KMS-11 (cell line): ENCODE data around the gene ESM1.

Experiments used
- H2AFZ ChIP-seq: fragments of 200-600 bp; sonication (generic); 2 replicates; pipeline ENCODE4 v1.6.1; 2016; ENCODE audit warnings: antibody characterized with exemption, mixed run types, low read depth
- H3K27ac ChIP-seq: fragments of 200-600 bp; sonication (generic); 2 replicates; pipeline ENCODE4 v1.6.1; 2016; ENCODE audit warnings: mild to moderate bottlenecking, mixed run types
- H3K27me3 ChIP-seq: fragments of 200-600 bp; sonication (generic); 2 replicates; pipeline ENCODE4 v1.6.1; 2017; ENCODE audit warnings: mild to moderate bottlenecking, low read depth, mixed run types, moderate library complexity; ENCODE audit not compliant: insufficient read depth
- H3K36me3 ChIP-seq: fragments of 200-600 bp; sonication (generic); 2 replicates; pipeline ENCODE4 v1.6.1; 2017; ENCODE audit warnings: mild to moderate bottlenecking, mixed run types; ENCODE audit not compliant: insufficient read depth
- H3K4me1 ChIP-seq: fragments of 200-600 bp; sonication (generic); 2 replicates; pipeline ENCODE4 v1.6.1; 2016; ENCODE audit warnings: mild to moderate bottlenecking, low read depth, mixed run types; ENCODE audit not compliant: poor library complexity, severe bottlenecking
- H3K4me2 ChIP-seq: fragments of 200-600 bp; sonication (generic); 2 replicates; pipeline ENCODE4 v1.7.0; 2016; ENCODE audit warnings: mild to moderate bottlenecking, mixed run types
- H3K4me3 ChIP-seq: fragments of 200-600 bp; sonication (generic); IDR thresholded peaks from 2 replicates; pipeline ENCODE4 v1.6.1; 2017; ENCODE audit warnings: low read depth, low read length, mixed read lengths; ENCODE audit not compliant: insufficient read depth
- H3K79me2 ChIP-seq: fragments of 200-600 bp; sonication (generic); 2 replicates; pipeline ENCODE4 v1.6.1; 2016; ENCODE audit warnings: low read depth, mixed run types; ENCODE audit not compliant: insufficient read depth
- H3K9ac ChIP-seq: fragments of 200-600 bp; sonication (generic); 2 replicates; pipeline ENCODE4 v1.6.1; 2016; ENCODE audit warnings: mild to moderate bottlenecking, mixed run types
- H4K20me1 ChIP-seq: fragments of 200-600 bp; sonication (generic); 2 replicates; pipeline ENCODE4 v1.6.1; 2016; ENCODE audit warnings: mild to moderate bottlenecking, mixed run types; ENCODE audit not compliant: insufficient read depth
- TF ChIP-seq, protein P1 (sequence below): fragments of 200-600 bp; sonication (generic); conservative IDR thresholded peaks from 2 replicates; pipeline ENCODE4 v1.6.1; 2017; ENCODE audit warnings: low read depth, mild to moderate bottlenecking, antibody characterized with exemption, low read length, moderate library complexity, mixed read lengths

ESM1 gene

DNA sequence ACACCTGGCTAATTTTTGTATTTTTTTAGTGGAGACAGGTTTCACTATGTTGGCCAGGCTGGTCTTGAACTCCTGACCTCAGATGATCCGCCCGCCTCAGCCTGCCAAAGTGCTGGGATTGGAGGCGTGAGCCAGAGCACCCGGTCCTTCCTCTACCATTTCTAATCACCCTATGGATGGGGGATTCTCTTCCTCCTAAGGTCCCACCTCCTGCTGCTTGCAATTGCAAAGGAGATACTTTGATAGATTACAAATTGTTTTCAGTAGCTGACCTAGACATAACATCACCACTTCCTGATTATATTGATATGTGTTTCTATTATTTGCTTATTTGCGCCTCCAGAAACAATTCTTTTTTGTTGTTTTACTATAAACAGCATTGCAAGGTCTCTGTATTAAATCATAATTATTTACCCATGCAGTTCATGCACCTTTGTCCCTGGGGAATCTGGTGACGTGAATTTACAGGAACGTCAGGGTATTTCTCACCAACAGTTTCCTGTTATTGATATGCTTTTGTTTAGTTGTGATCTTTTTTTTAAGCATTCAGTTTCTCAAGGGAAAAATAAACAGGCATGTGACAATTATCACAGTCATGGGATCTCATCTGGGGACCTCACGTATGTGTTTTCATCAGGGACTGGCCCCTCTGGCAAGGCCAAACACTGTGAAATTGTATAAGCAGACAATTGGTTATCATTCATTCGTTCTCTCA is 43.2 kb downstream of the ESM1 start:
- Histone ChIP-seq H3K36me3 (no peaks in the 10 kb centered on the region), H2AFZ (no peak overlapping the region), H3K9ac (no peak overlapping the region), H3K4me1 (no peaks in the 10 kb centered on the region), H3K27ac (no peak overlapping the region), H4K20me1 (no peaks in the 10 kb centered on the region), H3K4me2 (no peak overlapping the region), H3K27me3 (no peaks in the 10 kb centered on the region), H3K79me2 (no peaks in the 10 kb centered on the region), H3K4me3 (no peak overlapping the region)
- TF ChIP-seq, protein P1, sequence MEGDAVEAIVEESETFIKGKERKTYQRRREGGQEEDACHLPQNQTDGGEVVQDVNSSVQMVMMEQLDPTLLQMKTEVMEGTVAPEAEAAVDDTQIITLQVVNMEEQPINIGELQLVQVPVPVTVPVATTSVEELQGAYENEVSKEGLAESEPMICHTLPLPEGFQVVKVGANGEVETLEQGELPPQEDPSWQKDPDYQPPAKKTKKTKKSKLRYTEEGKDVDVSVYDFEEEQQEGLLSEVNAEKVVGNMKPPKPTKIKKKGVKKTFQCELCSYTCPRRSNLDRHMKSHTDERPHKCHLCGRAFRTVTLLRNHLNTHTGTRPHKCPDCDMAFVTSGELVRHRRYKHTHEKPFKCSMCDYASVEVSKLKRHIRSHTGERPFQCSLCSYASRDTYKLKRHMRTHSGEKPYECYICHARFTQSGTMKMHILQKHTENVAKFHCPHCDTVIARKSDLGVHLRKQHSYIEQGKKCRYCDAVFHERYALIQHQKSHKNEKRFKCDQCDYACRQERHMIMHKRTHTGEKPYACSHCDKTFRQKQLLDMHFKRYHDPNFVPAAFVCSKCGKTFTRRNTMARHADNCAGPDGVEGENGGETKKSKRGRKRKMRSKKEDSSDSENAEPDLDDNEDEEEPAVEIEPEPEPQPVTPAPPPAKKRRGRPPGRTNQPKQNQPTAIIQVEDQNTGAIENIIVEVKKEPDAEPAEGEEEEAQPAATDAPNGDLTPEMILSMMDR, result no peak

DNA sequence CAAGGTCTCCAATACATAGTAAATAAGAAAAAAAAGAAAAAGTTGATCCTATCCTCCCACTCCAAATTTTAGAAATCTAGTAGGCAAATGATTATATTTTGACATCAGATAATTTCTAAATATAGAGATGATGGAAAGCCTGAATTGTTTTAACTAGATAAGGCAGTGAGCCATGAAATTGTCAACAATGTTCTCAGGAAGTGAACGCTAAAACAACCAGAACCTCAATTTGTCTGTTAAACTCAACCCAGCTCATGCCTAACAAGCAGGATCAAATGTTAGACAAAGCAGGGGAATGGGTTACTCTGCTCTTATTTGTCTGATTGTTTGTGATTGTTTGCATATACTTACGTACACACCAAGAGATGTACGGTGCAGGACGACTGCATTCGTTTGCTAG is 49.2 kb downstream of the ESM1 start:
- Histone ChIP-seq H3K9ac (no peak overlapping the region), H3K79me2 (no peaks in the 10 kb centered on the region), H3K36me3 (no peaks in the 10 kb centered on the region), H2AFZ (no peak overlapping the region), H3K27me3 (no peaks in the 10 kb centered on the region), H3K4me1 (no peaks in the 10 kb centered on the region), H3K27ac (no peak overlapping the region), H3K4me3 (no peak overlapping the region), H4K20me1 (no peaks in the 10 kb centered on the region), H3K4me2 (no peak overlapping the region)
- TF ChIP-seq, protein P1, result no peak

DNA sequence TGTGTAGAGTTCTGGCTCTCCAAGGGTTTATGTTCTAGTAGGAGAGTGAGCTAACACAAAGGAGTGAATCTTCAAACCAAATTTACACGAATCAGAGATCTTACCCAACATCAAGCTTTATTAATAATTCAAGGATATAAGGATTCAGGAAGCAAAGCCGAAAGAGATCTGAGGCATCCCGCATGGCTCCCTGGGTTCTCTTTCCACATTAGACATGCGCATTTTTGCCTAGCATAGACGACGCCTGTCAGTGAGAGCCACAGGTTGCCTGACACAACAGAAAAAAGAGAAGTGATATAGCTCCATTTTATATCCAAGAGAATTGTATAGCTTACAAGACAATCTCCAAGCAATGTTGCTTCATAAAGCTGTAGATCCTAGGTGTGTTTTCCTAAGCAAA is 52.6 kb downstream of the ESM1 start:
- no peaks in the 10 kb centered on the region for H3K4me1 ChIP-seq
- no peak overlapping the region for H3K9ac ChIP-seq
- H3K27me3 ChIP-seq, result no peaks in the 10 kb centered on the region
- no peak overlapping the region for H3K27ac ChIP-seq
- no peak overlapping the region for H3K4me2 ChIP-seq
- H4K20me1 ChIP-seq, result no peaks in the 10 kb centered on the region
- TF ChIP-seq, protein P1, result no peak
- H3K4me3 ChIP-seq, result no peak overlapping the region
- H2AFZ ChIP-seq, result no peak overlapping the region
- no peaks in the 10 kb centered on the region for H3K79me2 ChIP-seq
- no peaks in the 10 kb centered on the region for H3K36me3 ChIP-seq

DNA sequence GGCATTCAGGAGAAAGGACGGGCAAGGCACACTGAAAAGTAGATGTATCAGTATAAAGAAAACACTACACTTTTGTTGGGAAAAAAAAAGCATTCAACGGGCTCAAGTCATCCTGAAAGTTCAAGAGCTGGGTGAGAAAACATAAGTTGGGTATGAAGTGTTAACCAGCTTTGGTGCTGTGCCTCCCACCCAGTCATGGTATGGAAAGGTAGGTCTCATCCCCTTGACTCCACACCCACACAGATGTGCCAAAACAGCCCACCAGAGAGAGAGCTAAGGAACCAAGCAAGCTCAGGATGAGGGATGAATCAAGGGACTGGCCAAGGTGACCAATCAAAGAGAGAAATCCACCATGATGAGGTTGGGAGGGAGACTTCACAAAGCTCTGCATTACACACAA is 54.7 kb downstream of the ESM1 start:
- Histone ChIP-seq H3K27ac (no peak overlapping the region), H2AFZ (no peak overlapping the region), H3K79me2 (no peaks in the 10 kb centered on the region), H3K4me3 (no peak overlapping the region), H3K27me3 (no peaks in the 10 kb centered on the region), H3K9ac (no peak overlapping the region), H3K4me2 (no peak overlapping the region), H4K20me1 (no peaks in the 10 kb centered on the region), H3K36me3 (no peaks in the 10 kb centered on the region), H3K4me1 (no peaks in the 10 kb centered on the region)
- TF ChIP-seq, protein P1, result no peak
